ENCODE results near the gene IL37.
"Not testable (repeated sequence)": the region's sequence is repeated elsewhere in the genome, so short reads cannot be mapped to it uniquely, and the experiment has no call there.

Gene IL37

DNA sequence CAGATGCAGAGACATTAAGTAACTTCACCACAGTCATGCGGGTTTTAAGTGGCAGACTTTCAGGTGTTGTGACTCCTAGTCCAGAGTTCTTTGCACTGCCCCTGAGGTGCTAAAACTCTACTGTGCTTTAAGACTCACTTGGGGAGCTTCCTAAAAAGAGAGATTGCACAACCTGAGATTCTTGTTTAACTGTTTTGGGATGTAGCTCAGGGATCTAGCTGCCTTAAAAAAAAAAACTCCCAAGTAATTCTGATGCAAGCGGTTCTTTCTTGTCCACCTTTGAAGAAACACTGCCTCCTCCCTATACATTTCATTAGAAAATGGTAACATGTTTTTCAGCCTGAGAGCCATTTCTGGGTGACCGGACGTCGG lies 13.0 kb downstream of the IL37 start:
- no peak for DNase-seq

- DNase-seq = no peak
Observed at GRCh38 chr2:112924360-112924759, 13.4 kb downstream of the IL37 start.

DNA sequence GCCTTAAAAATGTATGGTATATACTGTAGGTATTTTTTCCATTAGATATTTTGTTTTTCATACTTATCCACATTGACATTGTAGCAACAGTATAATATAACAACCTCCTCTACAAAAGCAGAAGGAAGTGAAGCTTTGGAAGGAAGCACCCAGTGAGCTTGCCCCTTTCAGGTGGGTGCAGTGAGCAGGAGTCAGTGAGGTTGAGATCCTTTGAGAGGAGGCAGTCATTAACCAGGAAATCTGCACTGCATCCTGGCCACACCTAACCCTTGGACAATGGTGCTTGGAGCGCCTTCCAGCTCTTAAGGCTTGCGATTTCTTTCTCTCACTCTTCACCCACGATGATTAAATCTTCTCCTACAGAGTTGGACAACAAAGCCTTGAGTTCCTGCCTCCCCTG lies 13.9 kb downstream of the IL37 start:
- no peak for DNase-seq

- DNase-seq = no peak
Observed at GRCh38 chr2:112926707-112927106, 15.7 kb downstream of the IL37 start.

GRCh38 chr2:112927745-112928144 lies 16.8 kb downstream of the IL37 start:
- no peak for DNase-seq

GRCh38 chr2:112933261-112933660 lies 22.3 kb downstream of the IL37 start:
- no peak for DNase-seq

DNA sequence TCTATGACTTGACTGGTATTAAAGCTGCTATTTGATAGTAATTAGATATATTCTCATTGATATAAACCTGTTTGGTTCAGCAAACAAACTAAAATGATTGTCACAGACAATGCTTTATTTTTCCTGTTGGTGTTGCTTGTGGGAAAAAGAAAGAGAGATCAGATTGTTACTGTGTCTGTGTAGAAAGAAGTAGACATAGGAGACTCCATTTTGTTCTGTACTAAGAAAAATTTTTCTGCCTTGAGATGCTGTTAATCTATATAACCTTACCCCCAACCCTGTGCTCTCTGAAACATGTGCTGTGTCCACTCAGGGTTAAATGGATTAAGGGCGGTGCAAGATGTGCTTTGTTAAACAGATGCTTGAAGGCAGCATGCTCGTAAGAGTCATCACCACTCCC lies 23.2 kb downstream of the IL37 start:
- DNase-seq = not testable (repeated sequence)

DNA sequence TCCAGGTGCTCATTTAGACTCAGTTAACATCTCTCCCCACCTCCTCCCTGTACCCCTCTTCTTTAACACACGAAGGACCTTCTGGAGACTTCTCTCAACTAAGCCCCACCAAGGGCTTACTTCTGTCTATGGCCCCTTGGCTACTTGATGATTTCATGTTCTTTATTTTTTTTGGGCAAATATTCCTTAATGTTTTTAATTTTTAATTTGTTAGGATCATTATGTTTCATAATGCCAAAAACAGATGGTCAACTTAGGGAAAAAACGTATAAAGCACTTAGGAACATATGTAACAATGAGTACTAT lies 25.9 kb downstream of the IL37 start:
- DNase-seq = no peak

GRCh38 chr2:112938904-112939303 lies 27.9 kb downstream of the IL37 start:
- no peak for DNase-seq

DNA sequence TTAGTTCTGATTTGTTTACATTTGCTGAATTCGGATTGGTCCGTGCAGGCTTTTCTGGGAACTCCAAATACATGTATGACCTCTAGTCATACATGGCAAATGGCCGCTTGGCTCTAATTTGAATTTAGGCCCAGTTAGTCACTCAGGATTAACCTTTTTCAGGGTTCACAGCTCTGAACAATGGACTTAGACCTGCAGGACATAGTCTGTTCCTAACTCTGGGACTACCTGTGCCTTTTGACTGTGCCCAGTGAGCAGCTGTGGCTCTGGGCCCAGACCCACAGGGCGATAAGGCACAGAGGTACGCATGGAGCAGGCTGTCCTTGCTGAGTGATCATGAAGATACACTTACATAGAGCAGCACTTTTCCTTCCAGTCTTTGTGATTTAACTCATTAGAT lies 28.5 kb downstream of the IL37 start:
- DNase-seq = no peak

DNA sequence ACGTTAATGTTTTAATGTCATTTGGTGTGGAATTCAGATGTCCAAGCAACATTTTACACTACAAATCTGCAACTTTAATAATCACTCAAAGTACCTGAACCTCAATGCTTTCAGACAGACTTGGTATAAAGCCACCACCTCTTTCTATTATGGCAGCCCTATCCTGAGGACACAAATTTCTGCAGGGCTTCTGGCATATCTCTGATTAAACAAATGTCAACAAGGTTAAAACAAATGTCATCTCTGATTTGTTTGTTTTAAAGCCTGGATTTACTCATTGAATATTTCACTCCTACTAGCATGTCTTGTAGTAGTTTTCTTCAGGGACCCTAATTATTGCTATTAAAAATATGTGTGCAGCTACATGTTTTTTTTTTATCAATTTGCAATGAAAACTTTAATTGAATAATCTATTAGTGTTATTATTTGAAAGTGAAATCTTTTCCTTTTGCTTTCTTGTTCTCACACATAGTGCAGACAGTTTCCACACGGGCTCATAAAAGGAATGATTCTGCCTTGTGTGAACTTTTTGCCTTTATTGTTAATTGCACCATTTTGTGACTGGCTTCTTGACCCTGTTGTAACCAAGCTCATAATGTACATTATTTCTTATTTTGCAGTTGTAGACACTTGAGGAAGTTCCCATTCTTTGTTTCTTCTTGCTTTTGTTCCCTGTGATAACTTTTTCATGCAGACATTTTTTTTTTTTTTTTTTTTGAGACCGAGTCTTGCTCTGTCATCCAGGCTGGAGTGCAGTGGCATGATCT lies 30.1 kb downstream of the IL37 start:
- DNase-seq = no peak

DNA sequence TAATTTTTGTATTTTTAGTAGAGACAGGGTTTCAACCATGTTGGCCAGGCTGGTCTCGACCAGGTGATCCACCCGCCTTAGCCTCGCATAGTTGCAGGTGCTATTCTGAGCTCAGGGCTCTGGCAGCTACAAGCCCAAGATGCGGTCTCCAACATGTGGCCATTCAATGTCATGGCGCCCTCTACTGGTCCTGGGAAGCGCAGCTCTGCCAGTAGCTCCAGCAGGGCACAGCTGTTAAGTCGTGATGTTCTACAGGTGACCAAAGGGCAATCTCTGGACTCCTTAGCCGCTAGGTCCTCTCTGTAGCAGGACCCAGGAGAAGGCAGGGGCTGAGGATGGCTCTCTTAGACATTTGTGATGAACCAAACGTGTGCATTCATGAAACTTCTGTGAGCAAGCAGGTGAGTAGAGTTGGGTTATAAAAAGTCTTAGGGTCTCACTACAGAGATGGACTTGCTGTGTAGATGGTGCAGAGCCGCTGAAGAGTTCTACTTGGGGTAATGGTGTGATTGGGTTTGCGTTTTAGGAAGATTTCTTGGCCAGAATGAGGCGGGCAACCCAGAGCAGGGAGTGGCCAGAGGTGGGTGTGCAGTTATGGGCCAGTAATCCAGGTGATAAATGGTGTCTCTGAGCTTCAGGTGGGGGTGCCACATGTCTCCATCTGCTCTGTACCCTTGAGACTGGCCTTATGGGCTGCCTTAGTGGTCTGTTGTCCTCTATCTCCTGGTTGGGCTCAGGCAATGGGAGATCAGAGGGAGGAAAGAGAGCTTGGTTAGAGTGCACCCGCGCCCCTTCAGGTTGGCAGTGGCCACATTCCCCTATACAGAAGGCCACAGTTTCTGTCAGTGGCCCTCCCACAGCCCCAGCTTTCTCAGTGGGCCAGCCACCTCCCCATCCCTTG lies 31.0 kb downstream of the IL37 start:
- DNase-seq = peak; percentile 63

- no peak for DNase-seq
Observed at GRCh38 chr2:112942654-112943002, 31.7 kb downstream of the IL37 start.

GRCh38 chr2:112944971-112945370 lies 34.0 kb downstream of the IL37 start:
- DNase-seq = no peak

- DNase-seq = no peak
Observed at GRCh38 chr2:112946086-112946485, 35.1 kb downstream of the IL37 start.

DNA sequence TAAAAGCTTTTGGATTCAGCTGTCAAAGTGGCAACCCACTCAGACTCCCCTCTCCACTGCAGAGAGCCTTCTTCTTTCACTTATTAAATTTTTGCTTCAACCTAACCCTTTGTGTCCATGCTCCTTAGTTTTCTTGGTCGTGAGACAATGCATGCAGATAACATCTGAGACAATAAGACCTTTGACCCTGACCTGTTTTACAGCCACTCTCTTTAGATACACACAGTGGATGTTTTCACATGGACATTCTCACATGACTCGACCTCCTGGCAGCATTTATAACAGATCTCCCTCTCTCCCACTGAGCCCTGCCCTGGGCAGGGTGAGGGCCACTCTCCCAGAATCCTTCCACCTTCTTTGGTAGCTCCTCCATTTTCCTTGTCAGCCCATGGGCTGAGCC lies 36.4 kb downstream of the IL37 start:
- DNase-seq = no peak

DNA sequence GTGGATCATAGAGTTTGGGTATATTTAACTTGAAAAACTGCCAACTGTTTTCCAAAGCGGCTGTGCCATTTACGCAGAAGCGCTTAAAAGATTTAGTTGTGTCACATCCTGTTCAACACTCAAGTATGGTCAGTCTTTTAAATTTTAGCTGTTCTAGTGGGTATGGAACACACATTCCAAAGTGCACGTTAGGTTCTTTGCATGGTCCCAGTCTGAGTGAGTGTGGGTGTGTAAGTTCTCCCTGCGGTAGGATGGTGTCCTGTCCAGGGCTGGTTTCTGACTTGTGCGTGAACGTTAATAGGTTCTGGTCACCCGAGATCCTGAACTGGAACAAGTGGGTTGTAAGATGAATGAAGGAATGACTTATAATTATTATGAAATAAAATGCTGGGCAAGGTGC lies 38.5 kb downstream of the IL37 start:
- no peak for DNase-seq

- DNase-seq = no peak
Observed at GRCh38 chr2:112954364-112954763, 43.4 kb downstream of the IL37 start.

GRCh38 chr2:112957511-112957910 lies 46.5 kb downstream of the IL37 start:
- no peak for DNase-seq

DNA sequence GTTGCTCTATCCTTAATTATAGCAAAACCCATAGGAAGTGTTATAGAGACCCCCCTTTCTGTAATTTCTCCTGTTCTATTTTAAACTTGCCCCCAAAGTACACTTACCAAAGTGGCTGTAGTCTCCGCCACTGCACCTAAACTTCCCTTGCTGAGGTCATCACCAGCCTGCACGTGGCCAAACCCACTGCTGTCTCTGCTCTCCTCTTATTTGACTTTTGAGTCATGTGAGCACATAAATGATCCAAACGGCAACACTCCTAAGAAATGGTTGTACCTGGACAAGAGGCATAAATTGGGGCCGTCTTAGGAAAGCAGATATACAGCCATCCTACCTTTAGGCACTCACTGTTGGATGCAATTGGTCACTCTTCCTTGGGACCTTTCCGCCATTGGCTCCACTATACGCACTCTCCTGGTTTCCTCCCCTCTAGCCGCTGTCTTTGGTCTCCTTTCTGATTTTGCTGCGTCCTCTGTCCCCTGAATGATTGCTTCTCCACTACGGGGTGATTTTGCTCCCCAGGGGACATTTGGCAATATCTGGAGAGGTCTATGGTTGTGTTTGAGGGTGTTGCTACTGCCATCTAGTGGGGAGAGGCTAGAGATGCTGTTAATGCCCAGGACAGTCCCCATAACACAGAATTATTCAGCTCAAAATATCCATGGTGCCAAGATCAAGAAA lies 47.6 kb downstream of the IL37 start:
- peak; percentile 44 for DNase-seq

DNA sequence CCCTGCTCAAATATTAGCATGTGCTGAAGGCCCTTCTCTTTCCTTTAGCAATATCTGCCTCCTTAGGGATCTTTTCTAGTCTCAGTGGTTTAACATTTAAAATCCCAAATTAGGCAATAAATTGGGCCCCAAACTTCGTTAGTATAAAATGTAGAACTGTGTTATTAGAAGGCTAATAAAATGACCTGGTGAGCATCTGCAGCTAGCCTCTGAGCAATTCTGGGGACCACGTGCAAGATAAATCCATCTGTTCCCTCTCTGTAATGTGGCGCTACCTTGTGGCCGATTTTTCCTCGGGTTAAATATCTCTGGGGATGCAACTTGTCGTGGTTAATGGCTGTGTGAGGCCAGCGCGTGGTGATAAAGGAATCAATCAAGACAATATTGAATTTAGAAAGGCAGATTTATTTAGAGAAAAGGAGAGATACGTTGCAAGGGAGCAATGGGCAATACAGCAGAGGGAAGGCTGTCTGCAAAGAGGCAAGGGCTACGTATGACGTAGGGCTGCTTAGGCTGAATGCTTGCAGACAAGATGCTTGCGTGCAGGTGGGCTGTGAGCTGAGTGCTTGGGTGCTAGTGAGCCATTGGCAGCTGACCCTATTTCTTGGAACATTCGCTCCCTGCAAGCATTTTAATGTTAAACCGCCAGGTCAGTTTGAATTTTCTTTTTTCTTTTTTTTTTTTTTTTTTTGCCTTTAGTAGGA lies 48.3 kb downstream of the IL37 start:
- no peak for DNase-seq

GRCh38 chr2:112960230-112960825 lies 49.4 kb downstream of the IL37 start:
- DNase-seq = no peak

All from stimulated activated CD4-positive, alpha-beta T cell treated with anti-CD3 and anti-CD28 coated beads, Interleukin-4, amount 100 ng/mL, for 24 hours (primary cell).